HL-60 (cell line): ENCODE data around the gene CERS6.

Source experiments
- DNase-seq, 2 experiments: peaks; one replicate each; pipeline ENCODE4 v3.0.0-alpha.2; 2010 to 2020; ENCODE audit warnings: low read depth in 1 of 2, low spot score in 1 of 2
- H3K27ac ChIP-seq: fragments of 250-450 bp; sonication (Bioruptor Pico); replicated peaks from 2 replicates; pipeline ENCODE4 v1.5.1; 2020; ENCODE audit warnings: mild to moderate bottlenecking, moderate library complexity
- H3K27me3 ChIP-seq: fragments of 250-450 bp; sonication (Bioruptor Pico); 2 replicates; pipeline ENCODE4 v1.5.1; 2021; ENCODE audit warnings: mild to moderate bottlenecking, moderate library complexity; ENCODE audit not compliant: insufficient read depth, poor library complexity, severe bottlenecking
- H3K4me3 ChIP-seq: replicated peaks from 2 replicates; pipeline ENCODE4 v1.5.1; 2011; ENCODE audit warnings: mild to moderate bottlenecking, control low read depth, low read length; ENCODE audit not compliant: insufficient read depth
- GABPA ChIP-seq: IDR thresholded peaks from 2 replicates; pipeline ENCODE4 v1.6.1; 2012; ENCODE audit warnings: low read depth
- POLR2AphosphoS5 ChIP-seq: IDR thresholded peaks from 2 replicates; pipeline ENCODE4 v1.6.1; 2012; ENCODE audit warnings: low read depth
- REST ChIP-seq: IDR thresholded peaks from 2 replicates; pipeline ENCODE4 v1.6.1; 2012; ENCODE audit warnings: low read depth; ENCODE audit not compliant: insufficient replicate concordance
- SPI1 ChIP-seq: IDR thresholded peaks from 2 replicates; pipeline ENCODE4 v1.6.1; 2012; ENCODE audit warnings: low read depth, mild to moderate bottlenecking, borderline replicate concordance
- TF ChIP-seq, protein P1 (sequence below): IDR thresholded peaks from one replicate; pipeline ENCODE4 v1.5.1; 2011; ENCODE audit warnings: low read length, control low read depth, inconsistent platforms; ENCODE audit not compliant: insufficient read depth

Gene CERS6

GRCh38 chr2:168731002-168731401 lies 274.9 kb downstream of the CERS6 start:
- Histone ChIP-seq H3K27ac (no peak overlapping the region), H3K4me3 (no peak overlapping the region)
- TF ChIP-seq REST (no peak), POLR2AphosphoS5 (no peak), GABPA (no peak), SPI1 (no peak)
- TF ChIP-seq, protein P1, sequence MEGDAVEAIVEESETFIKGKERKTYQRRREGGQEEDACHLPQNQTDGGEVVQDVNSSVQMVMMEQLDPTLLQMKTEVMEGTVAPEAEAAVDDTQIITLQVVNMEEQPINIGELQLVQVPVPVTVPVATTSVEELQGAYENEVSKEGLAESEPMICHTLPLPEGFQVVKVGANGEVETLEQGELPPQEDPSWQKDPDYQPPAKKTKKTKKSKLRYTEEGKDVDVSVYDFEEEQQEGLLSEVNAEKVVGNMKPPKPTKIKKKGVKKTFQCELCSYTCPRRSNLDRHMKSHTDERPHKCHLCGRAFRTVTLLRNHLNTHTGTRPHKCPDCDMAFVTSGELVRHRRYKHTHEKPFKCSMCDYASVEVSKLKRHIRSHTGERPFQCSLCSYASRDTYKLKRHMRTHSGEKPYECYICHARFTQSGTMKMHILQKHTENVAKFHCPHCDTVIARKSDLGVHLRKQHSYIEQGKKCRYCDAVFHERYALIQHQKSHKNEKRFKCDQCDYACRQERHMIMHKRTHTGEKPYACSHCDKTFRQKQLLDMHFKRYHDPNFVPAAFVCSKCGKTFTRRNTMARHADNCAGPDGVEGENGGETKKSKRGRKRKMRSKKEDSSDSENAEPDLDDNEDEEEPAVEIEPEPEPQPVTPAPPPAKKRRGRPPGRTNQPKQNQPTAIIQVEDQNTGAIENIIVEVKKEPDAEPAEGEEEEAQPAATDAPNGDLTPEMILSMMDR, result no peak

DNA sequence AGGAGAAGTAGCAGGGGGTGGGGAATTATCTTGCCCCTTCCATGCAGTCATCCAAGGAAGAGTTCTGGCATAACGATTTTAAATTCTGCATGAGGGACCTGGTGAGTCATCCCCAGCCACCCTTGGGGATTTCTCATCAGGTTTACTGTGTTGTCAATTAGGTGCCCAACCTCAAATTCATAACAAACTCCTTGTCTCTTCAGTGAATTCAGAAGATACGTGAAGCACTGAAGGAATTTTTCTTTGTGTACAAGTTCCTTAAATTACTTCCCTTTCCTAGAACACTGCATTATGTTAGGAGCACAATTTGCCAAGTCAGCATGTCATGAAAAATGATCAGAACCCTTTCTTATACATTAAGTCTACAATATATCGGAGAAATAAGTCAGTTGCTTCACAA lies 275.5 kb downstream of the CERS6 start:
- no peak overlapping the region for H3K4me3 ChIP-seq
- H3K27me3 ChIP-seq, result no peaks in the 10 kb centered on the region
- TF ChIP-seq SPI1 (no peak), POLR2AphosphoS5 (no peak), REST (no peak), GABPA (no peak)
- TF ChIP-seq, protein P1, result no peak
- DNase-seq, result no peak
- H3K27ac ChIP-seq, result no peak overlapping the region

More at GRCh38 chr2:168731002-168731401, 274.9 kb downstream of the CERS6 start:
- no peak for DNase-seq
- no peaks in the 10 kb centered on the region for H3K27me3 ChIP-seq

DNA sequence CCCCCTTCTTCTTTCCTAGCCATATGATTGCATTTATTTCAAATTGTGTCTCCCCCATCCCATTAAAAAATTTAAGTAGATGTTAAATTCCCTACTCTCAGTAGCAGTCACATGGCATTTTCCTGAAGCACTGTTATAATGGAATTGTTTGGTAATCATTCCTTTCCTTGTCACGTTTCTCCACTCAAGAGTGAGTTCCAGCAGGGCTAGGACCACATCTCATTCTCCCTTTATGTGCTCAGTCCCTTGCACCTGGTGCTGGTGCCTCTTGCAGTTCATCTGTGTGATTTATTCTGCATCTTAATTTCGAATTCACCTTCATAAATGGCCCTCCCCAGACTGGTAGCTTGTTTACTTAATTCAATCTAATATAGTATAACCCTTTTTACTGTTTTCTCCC lies 276.0 kb downstream of the CERS6 start:
- Histone ChIP-seq H3K27me3 (no peaks in the 10 kb centered on the region), H3K4me3 (no peak overlapping the region), H3K27ac (no peak overlapping the region)
- TF ChIP-seq, protein P1, result no peak
- TF ChIP-seq REST (no peak), GABPA (no peak), POLR2AphosphoS5 (no peak), SPI1 (no peak)
- no peak for DNase-seq
